ENCODE results near the gene PRKCD.

PRKCD gene

GRCh38 chr3:53164911-53165310 is 3.9 kb downstream of the PRKCD start:
- Histone ChIP-seq H3K14ac (ENCODE audit: low read length) (no peak overlapping the region), H3K9me3 (replicated peaks in 1 of 2; ENCODE audit: control insufficient read depth in 2 of 2, insufficient read depth in 1 of 2, low read depth in 1 of 2, low read length in 2 of 2) (no peaks in the 10 kb centered on the region), H3K4me1 (ENCODE audit: control insufficient read depth in 2 of 2, insufficient read depth in 1 of 2, low read depth in 1 of 2, low read length in 2 of 2) (peaks cover 34 to 40% of the 10 kb centered on the region in 2 donors), H2BK15ac (ENCODE audit: low read length) (no peak overlapping the region), H3K9ac (ENCODE audit: low read depth, low read length, poor library complexity) (no peak overlapping the region), H2BK5ac (ENCODE audit: low read length) (no peak overlapping the region), H3K27me3 (ENCODE audit: control insufficient read depth in 3 of 3, insufficient read depth in 3 of 3, low read depth in 1 of 3, low read length in 3 of 3) (peaks cover 0 to 49% (median 10%) of the 10 kb centered on the region in 3 experiments), H3K23ac (ENCODE audit: low read depth, low read length, poor library complexity) (no peak overlapping the region), H3K4me3 (ENCODE audit: low read length in 2 of 2) (no peak overlapping the region), H4K91ac (ENCODE audit: low read depth, low read length, poor library complexity) (no peak overlapping the region), H2BK120ac (ENCODE audit: low read depth, low read length) (no peak overlapping the region), H3K4me2 (ENCODE audit: insufficient read depth, low read length, poor library complexity, severe bottlenecking) (no peak overlapping the region), H3K27ac (replicated peaks; ENCODE audit: low read length) (no peak overlapping the region), H3K79me1 (ENCODE audit: low read depth, low read length) (peaks cover 7% of the 10 kb centered on the region), H3K36me3 (replicated peaks in 1 of 2; ENCODE audit: control insufficient read depth in 2 of 2, insufficient read depth in 2 of 2, low read length in 2 of 2) (no peaks in the 10 kb centered on the region), H3K4ac (ENCODE audit: low read length) (no peak overlapping the region), H3K18ac (ENCODE audit: low read length) (peak overlapping the region; percentile 32), H4K8ac (ENCODE audit: low read depth, low read length) (peak overlapping the region; percentile 73), H2BK12ac (ENCODE audit: low read length) (no peak overlapping the region), H2AFZ (ENCODE audit: low read length) (no peak overlapping the region), H2AK5ac (ENCODE audit: low read depth, low read length) (no peak overlapping the region)
- no CpG with 5 or more reads among the region's 9 CpGs for WGBS, 2 donors (ENCODE audit: extremely low coverage in 2 of 2, insufficient read length in 2 of 2, insufficient replicate concordance in 1 of 2)
- DNase-seq (ENCODE audit: low spot score) = no peak

- H2AFZ ChIP-seq (ENCODE audit: low read length) = no peak overlapping the region
- H3K4me2 ChIP-seq (ENCODE audit: insufficient read depth, low read length, poor library complexity, severe bottlenecking) = no peak overlapping the region
- H2BK12ac ChIP-seq (ENCODE audit: low read length) = no peak overlapping the region
- H3K14ac ChIP-seq (ENCODE audit: low read length) = no peak overlapping the region
- H3K36me3 ChIP-seq (replicated peaks in 1 of 2; ENCODE audit: control insufficient read depth in 2 of 2, insufficient read depth in 2 of 2, low read length in 2 of 2) = no peaks in the 10 kb centered on the region
- peak overlapping the region; percentile 56 for H2AK5ac ChIP-seq (ENCODE audit: low read depth, low read length)
- no peak overlapping the region for H2BK5ac ChIP-seq (ENCODE audit: low read length)
- no peaks in the 10 kb centered on the region for H3K9me3 ChIP-seq (replicated peaks in 1 of 2; ENCODE audit: control insufficient read depth in 2 of 2, insufficient read depth in 1 of 2, low read depth in 1 of 2, low read length in 2 of 2)
- H4K8ac ChIP-seq (ENCODE audit: low read depth, low read length) = no peak overlapping the region
- peak overlapping the region; percentile 17 for H3K18ac ChIP-seq (ENCODE audit: low read length)
- H2BK120ac ChIP-seq (ENCODE audit: low read depth, low read length) = no peak overlapping the region
- peaks cover 0 to 37% (median 2%) of the 10 kb centered on the region in 3 experiments for H3K27me3 ChIP-seq (ENCODE audit: control insufficient read depth in 3 of 3, insufficient read depth in 3 of 3, low read depth in 1 of 3, low read length in 3 of 3)
- WGBS, 2 donors (ENCODE audit: extremely low coverage in 2 of 2, insufficient read length in 2 of 2, insufficient replicate concordance in 1 of 2) = no CpG with 5 or more reads among the region's 4 CpGs
- H3K4ac ChIP-seq (ENCODE audit: low read length) = no peak overlapping the region
- no peak overlapping the region for H3K23ac ChIP-seq (ENCODE audit: low read depth, low read length, poor library complexity)
- no peak overlapping the region for H3K4me3 ChIP-seq (ENCODE audit: low read length in 2 of 2)
- H4K91ac ChIP-seq (ENCODE audit: low read depth, low read length, poor library complexity) = peak overlapping the region; percentile 19
- no peak for DNase-seq (ENCODE audit: low spot score)
- peaks cover 42% of the 10 kb centered on the region in 2 donors for H3K4me1 ChIP-seq (ENCODE audit: control insufficient read depth in 2 of 2, insufficient read depth in 1 of 2, low read depth in 1 of 2, low read length in 2 of 2)
- H3K9ac ChIP-seq (ENCODE audit: low read depth, low read length, poor library complexity) = no peak overlapping the region
- H3K27ac ChIP-seq (replicated peaks; ENCODE audit: low read length) = no peak overlapping the region
- no peak overlapping the region for H2BK15ac ChIP-seq (ENCODE audit: low read length)
- peaks cover 15% of the 10 kb centered on the region for H3K79me1 ChIP-seq (ENCODE audit: low read depth, low read length)
These were observed 5.2 kb downstream of the PRKCD start for GRCh38 chr3:53166206-53166605.

- Histone ChIP-seq H4K91ac (ENCODE audit: low read depth, low read length, poor library complexity) (no peak overlapping the region), H3K23ac (ENCODE audit: low read depth, low read length, poor library complexity) (no peak overlapping the region), H3K14ac (ENCODE audit: low read length) (no peak overlapping the region), H3K9me3 (replicated peaks in 1 of 2; ENCODE audit: control insufficient read depth in 2 of 2, insufficient read depth in 1 of 2, low read depth in 1 of 2, low read length in 2 of 2) (no peaks in the 10 kb centered on the region), H4K8ac (ENCODE audit: low read depth, low read length) (no peak overlapping the region), H3K4me3 (ENCODE audit: low read length in 2 of 2) (no peak overlapping the region), H2AK5ac (ENCODE audit: low read depth, low read length) (peak overlapping the region; percentile 56), H3K27me3 (ENCODE audit: control insufficient read depth in 3 of 3, insufficient read depth in 3 of 3, low read depth in 1 of 3, low read length in 3 of 3) (peaks cover 0 to 33% (median 0%) of the 10 kb centered on the region in 3 experiments), H2BK12ac (ENCODE audit: low read length) (peak overlapping the region; percentile 47), H3K36me3 (replicated peaks in 1 of 2; ENCODE audit: control insufficient read depth in 2 of 2, insufficient read depth in 2 of 2, low read length in 2 of 2) (no peaks in the 10 kb centered on the region), H2BK15ac (ENCODE audit: low read length) (peak overlapping the region; percentile 51), H3K4me2 (ENCODE audit: insufficient read depth, low read length, poor library complexity, severe bottlenecking) (no peak overlapping the region), H2AFZ (ENCODE audit: low read length) (peak overlapping the region; percentile 86), H3K79me1 (ENCODE audit: low read depth, low read length) (peaks cover 15% of the 10 kb centered on the region), H3K27ac (replicated peaks; ENCODE audit: low read length) (no peak overlapping the region), H3K4me1 (ENCODE audit: control insufficient read depth in 2 of 2, insufficient read depth in 1 of 2, low read depth in 1 of 2, low read length in 2 of 2) (peaks cover 45 to 48% of the 10 kb centered on the region in 2 donors), H3K9ac (ENCODE audit: low read depth, low read length, poor library complexity) (no peak overlapping the region), H2BK5ac (ENCODE audit: low read length) (no peak overlapping the region), H3K18ac (ENCODE audit: low read length) (peak overlapping the region; percentile 8), H3K4ac (ENCODE audit: low read length) (no peak overlapping the region), H2BK120ac (ENCODE audit: low read depth, low read length) (no peak overlapping the region)
- DNase-seq (ENCODE audit: low spot score) = no peak
- WGBS, 2 donors (ENCODE audit: extremely low coverage in 2 of 2, insufficient read length in 2 of 2, insufficient replicate concordance in 1 of 2) = no CpG with 5 or more reads among the region's 9 CpGs
These were observed 5.8 kb downstream of the PRKCD start for GRCh38 chr3:53166781-53167291.

- DNase-seq (ENCODE audit: low spot score) = no peak
- Histone ChIP-seq H2AFZ (ENCODE audit: low read length) (peak overlapping the region; percentile 86), H2BK120ac (ENCODE audit: low read depth, low read length) (peak overlapping the region; percentile 57), H3K79me1 (ENCODE audit: low read depth, low read length) (peaks cover 19% of the 10 kb centered on the region), H3K27ac (replicated peaks; ENCODE audit: low read length) (no peak overlapping the region), H3K27me3 (ENCODE audit: control insufficient read depth in 3 of 3, insufficient read depth in 3 of 3, low read depth in 1 of 3, low read length in 3 of 3) (peaks cover 0 to 33% (median 0%) of the 10 kb centered on the region in 3 experiments), H4K8ac (ENCODE audit: low read depth, low read length) (no peak overlapping the region), H3K4me1 (ENCODE audit: control insufficient read depth in 2 of 2, insufficient read depth in 1 of 2, low read depth in 1 of 2, low read length in 2 of 2) (peaks cover 45 to 48% of the 10 kb centered on the region in 2 donors), H3K9me3 (replicated peaks in 1 of 2; ENCODE audit: control insufficient read depth in 2 of 2, insufficient read depth in 1 of 2, low read depth in 1 of 2, low read length in 2 of 2) (no peaks in the 10 kb centered on the region), H2BK15ac (ENCODE audit: low read length) (peak overlapping the region; percentile 51), H2BK12ac (ENCODE audit: low read length) (no peak overlapping the region), H4K91ac (ENCODE audit: low read depth, low read length, poor library complexity) (peak overlapping the region; percentile 93), H3K4me2 (ENCODE audit: insufficient read depth, low read length, poor library complexity, severe bottlenecking) (no peak overlapping the region), H3K14ac (ENCODE audit: low read length) (peak overlapping the region; percentile 3), H2AK5ac (ENCODE audit: low read depth, low read length) (peak overlapping the region; percentile 91), H2BK5ac (ENCODE audit: low read length) (peak overlapping the region; percentile 33), H3K4me3 (ENCODE audit: low read length in 2 of 2) (no peak overlapping the region), H3K18ac (ENCODE audit: low read length) (peak overlapping the region; percentile 84), H3K4ac (ENCODE audit: low read length) (peak overlapping the region; percentile 18), H3K9ac (ENCODE audit: low read depth, low read length, poor library complexity) (peak overlapping the region; percentile 64), H3K23ac (ENCODE audit: low read depth, low read length, poor library complexity) (no peak overlapping the region), H3K36me3 (replicated peaks in 1 of 2; ENCODE audit: control insufficient read depth in 2 of 2, insufficient read depth in 2 of 2, low read length in 2 of 2) (no peaks in the 10 kb centered on the region)
- no CpG with 5 or more reads among the region's 7 CpGs for WGBS, 2 donors (ENCODE audit: extremely low coverage in 2 of 2, insufficient read length in 2 of 2, insufficient replicate concordance in 1 of 2)
These were observed 6.6 kb downstream of the PRKCD start for GRCh38 chr3:53167418-53168174.
